SK-N-SH treated with all-trans-retinoic acid at 6 μM for 48 hours (cell line): ENCODE results near the gene ALDH1B1.

Source experiments
- ATAC-seq: fragments of 200-7000 bp; cut with Tn5 transposase; 3 replicates; pipeline ENCODE4 v1.9.1; 2020; ENCODE audit warnings: mild to moderate bottlenecking, moderate library complexity
- ARNTL ChIP-seq: fragments of 450-650 bp; formaldehyde crosslinking; IDR thresholded peaks from 2 replicates; pipeline ENCODE4 v1.5.0; 2020; ENCODE audit warnings: low read depth, mild to moderate bottlenecking, moderate library complexity, borderline replicate concordance
- BACH2 ChIP-seq: fragments of 250-450 bp; sonication (Bioruptor Pico); IDR thresholded peaks from 2 replicates; pipeline ENCODE4 v1.9.0; 2021; ENCODE audit warnings: mild to moderate bottlenecking, borderline replicate concordance
- CSDC2 ChIP-seq: fragments of 250-450 bp; sonication (Bioruptor Pico); IDR thresholded peaks from 2 replicates; pipeline ENCODE4 v1.5.0; 2020; ENCODE audit warnings: mild to moderate bottlenecking, moderate library complexity
- ESRRG ChIP-seq: fragments of 250-450 bp; sonication (Bioruptor Pico); IDR thresholded peaks from 2 replicates; pipeline ENCODE4 v1.6.1; 2021; ENCODE audit warnings: mild to moderate bottlenecking
- GLIS3 ChIP-seq: fragments of 250-450 bp; sonication (Bioruptor Pico); IDR thresholded peaks from 2 replicates; pipeline ENCODE4 v1.5.0; 2020; ENCODE audit warnings: mild to moderate bottlenecking, moderate library complexity
- ISL1 ChIP-seq: fragments of 250-450 bp; sonication (Bioruptor Pico); IDR thresholded peaks from 2 replicates; pipeline ENCODE4 v2.1.2; 2022; ENCODE audit warnings: mild to moderate bottlenecking, moderate library complexity
- OSR1 ChIP-seq: fragments of 250-450 bp; sonication (Bioruptor Pico); IDR thresholded peaks from 2 replicates; pipeline ENCODE4 v1.8.0; 2022; ENCODE audit warnings: moderate library complexity, mild to moderate bottlenecking, inconsistent platforms
- PPARA ChIP-seq: fragments of 250-450 bp; sonication (Bioruptor Pico); IDR thresholded peaks from 2 replicates; pipeline ENCODE4 v1.5.0; 2020; ENCODE audit warnings: mild to moderate bottlenecking, borderline replicate concordance
- RARB ChIP-seq: fragments of 250-450 bp; sonication (Bioruptor Pico); IDR thresholded peaks from 2 replicates; pipeline ENCODE4 v1.8.0; 2021; ENCODE audit warnings: mild to moderate bottlenecking, moderate library complexity
- SNAI2 ChIP-seq: fragments of 250-450 bp; sonication (Bioruptor Pico); IDR thresholded peaks from 2 replicates; pipeline ENCODE4 v1.5.0; 2020; ENCODE audit warnings: mild to moderate bottlenecking, moderate library complexity
- TCF4 ChIP-seq: fragments of 250-450 bp; sonication (Bioruptor Pico); IDR thresholded peaks from 2 replicates; pipeline ENCODE4 v1.8.0; 2021; ENCODE audit warnings: mild to moderate bottlenecking, moderate library complexity, borderline replicate concordance
- TOX ChIP-seq: fragments of 250-450 bp; sonication (Bioruptor Pico); IDR thresholded peaks from 2 replicates; pipeline ENCODE4 v1.8.0; 2021; ENCODE audit warnings: mild to moderate bottlenecking, moderate library complexity, borderline replicate concordance
- ZC3H10 ChIP-seq: fragments of 250-450 bp; sonication (Bioruptor Pico); IDR thresholded peaks from 2 replicates; pipeline ENCODE4 v1.5.1; 2021; ENCODE audit warnings: mild to moderate bottlenecking, moderate library complexity
- ZFP3 ChIP-seq: fragments of 250-450 bp; sonication (Bioruptor Pico); IDR thresholded peaks from 2 replicates; pipeline ENCODE4 v1.5.0; 2020; ENCODE audit warnings: mild to moderate bottlenecking, moderate library complexity
- ZFP30 ChIP-seq: fragments of 450-650 bp; formaldehyde crosslinking; IDR thresholded peaks from 2 replicates; pipeline ENCODE4 v1.5.0; 2022; ENCODE audit warnings: mild to moderate bottlenecking, moderate library complexity
- ZNF565 ChIP-seq: fragments of 450-650 bp; formaldehyde crosslinking; conservative IDR thresholded peaks from 2 replicates; pipeline ENCODE4 v1.5.0; 2020; ENCODE audit warnings: low read depth, mild to moderate bottlenecking, moderate library complexity
- ZNF8 ChIP-seq: fragments of 450-650 bp; formaldehyde crosslinking; IDR thresholded peaks from 2 replicates; pipeline ENCODE4 v1.5.0; 2020; ENCODE audit warnings: mild to moderate bottlenecking, moderate library complexity
- TF ChIP-seq, protein P1 (sequence below): fragments of 250-450 bp; sonication (Bioruptor Pico); IDR thresholded peaks from 2 replicates; pipeline ENCODE4 v1.8.0; 2021; ENCODE audit warnings: low read depth, mild to moderate bottlenecking, moderate library complexity, borderline replicate concordance
- TF ChIP-seq, protein P2 (sequence below): fragments of 250-450 bp; sonication (Bioruptor Pico); IDR thresholded peaks from 2 replicates; pipeline ENCODE4 v1.5.1; 2021; ENCODE audit warnings: mild to moderate bottlenecking, moderate library complexity
- TF ChIP-seq, protein P3 (sequence below): fragments of 250-450 bp; sonication (Bioruptor Pico); IDR thresholded peaks from 2 replicates; pipeline ENCODE4 v1.5.1; 2020; ENCODE audit warnings: low read depth, mild to moderate bottlenecking, moderate library complexity
- TF ChIP-seq, protein P4 (sequence below): fragments of 250-450 bp; sonication (Bioruptor Pico); IDR thresholded peaks from 2 replicates; pipeline ENCODE4 v1.8.0; 2020; ENCODE audit warnings: mild to moderate bottlenecking, moderate library complexity, borderline replicate concordance

The ALDH1B1 gene

DNA sequence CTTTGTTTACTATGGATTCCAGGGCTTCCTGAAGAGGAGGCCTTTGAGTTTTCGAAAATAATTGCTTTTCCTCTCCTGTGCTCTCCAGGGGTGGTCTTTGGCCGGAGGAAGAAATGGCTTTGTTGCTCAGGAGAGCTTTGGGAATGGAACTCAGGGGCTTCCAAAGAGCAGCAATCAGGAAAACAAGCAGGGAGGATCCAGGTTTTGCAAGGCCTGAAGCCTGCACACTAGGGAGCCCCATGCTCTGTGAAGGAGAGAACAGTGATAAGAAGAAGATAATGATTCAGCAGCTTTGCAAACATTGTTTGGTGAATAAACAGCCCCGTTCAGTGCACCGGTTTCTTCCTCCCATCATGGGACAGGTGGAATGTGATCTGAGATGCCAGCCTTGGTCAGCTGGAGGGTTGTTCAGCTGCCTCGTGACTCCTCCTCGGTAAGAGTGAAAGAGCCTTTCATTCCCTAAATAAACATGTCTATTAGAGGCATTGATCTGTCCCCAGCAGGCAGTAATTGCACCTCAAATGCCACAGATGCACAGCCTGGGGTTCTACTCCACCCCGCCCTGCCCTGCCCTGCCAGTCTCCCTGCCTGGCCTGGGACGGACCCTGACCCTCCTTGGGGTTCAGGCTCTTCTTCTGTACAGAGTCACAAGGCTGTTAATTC, 11.5 kb upstream of the ALDH1B1 start:
- TF ChIP-seq RARB (CRISPR knock-in tag) (no peak), GLIS3 (CRISPR knock-in tag) (no peak), BACH2 (CRISPR knock-in tag) (no peak), SNAI2 (CRISPR knock-in tag) (no peak), ZC3H10 (CRISPR knock-in tag) (no peak), CSDC2 (no peak)
- TF ChIP-seq, protein P1, sequence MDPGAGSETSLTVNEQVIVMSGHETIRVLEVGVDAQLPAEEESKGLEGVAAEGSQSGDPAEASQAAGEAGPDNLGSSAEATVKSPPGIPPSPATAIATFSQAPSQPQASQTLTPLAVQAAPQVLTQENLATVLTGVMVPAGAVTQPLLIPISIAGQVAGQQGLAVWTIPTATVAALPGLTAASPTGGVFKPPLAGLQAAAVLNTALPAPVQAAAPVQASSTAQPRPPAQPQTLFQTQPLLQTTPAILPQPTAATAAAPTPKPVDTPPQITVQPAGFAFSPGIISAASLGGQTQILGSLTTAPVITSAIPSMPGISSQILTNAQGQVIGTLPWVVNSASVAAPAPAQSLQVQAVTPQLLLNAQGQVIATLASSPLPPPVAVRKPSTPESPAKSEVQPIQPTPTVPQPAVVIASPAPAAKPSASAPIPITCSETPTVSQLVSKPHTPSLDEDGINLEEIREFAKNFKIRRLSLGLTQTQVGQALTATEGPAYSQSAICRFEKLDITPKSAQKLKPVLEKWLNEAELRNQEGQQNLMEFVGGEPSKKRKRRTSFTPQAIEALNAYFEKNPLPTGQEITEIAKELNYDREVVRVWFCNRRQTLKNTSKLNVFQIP: no peak
- no peak for ATAC-seq

DNA sequence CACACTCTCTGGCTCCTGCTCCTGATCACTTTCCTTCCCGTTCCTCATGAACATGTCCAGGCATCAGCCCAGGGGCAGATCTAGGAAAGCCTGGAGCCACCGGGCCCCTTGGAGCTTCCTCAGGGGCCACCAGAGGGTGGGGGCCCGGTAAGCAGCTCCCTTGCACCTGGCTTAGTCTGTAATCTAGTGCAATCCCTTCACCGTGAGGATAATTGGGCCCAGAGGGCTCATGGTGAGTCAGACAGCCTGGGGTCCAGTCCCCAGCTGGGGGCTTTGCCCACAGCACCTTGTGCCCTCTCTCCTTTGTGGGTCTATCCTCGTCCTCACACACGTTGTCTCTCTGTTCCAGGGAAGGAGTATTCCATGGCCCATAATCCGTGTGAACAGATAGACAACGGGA, 10.4 kb upstream of the ALDH1B1 start:
- ATAC-seq: no peak
- TF ChIP-seq ISL1 (CRISPR knock-in tag) (no peak), SNAI2 (CRISPR knock-in tag) (no peak), GLIS3 (CRISPR knock-in tag) (no peak), ZNF8 (no peak), TCF4 (CRISPR knock-in tag) (no peak), OSR1 (CRISPR knock-in tag) (no peak)
- TF ChIP-seq, protein P1: no peak

DNA sequence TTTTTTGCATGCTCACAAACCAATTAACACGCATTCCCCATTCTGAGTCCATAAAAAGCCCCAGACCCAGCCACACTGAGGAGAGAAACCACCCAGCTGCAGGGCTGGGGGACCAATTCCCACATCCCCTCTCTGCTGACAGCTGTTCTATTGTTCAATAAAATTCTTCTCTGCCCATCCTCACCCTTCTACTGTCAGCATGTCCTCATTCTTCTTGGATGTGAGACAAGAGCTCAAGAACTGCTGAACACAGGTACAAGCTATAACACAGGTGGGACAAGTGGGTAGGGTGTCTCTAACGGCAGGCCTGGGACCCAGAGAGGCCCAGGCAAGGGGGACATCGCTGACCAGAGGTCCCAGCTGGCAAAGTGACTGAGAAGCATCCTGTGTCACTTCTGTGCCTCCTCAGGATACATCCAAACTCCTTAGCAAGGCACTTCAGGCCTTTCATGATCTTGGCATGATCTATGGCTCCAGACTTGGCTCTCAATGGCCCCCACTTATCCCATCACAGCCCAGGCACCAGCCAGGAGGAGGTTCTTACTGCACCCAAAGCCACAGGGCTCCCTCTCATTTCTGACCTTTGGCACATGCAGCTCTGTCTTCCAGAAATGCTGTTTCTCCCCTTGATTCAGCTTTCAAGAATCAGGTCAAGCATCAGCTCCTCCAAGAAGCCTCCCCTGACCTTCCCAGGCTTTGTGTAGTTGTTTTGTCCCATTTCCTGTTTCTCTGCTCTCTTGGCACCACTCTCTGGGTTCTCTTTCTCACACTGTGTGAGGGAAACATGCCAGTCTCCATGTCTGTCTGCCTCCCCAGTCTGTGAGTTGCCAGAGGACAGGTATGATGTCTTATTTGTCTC, 7.3 kb upstream of the ALDH1B1 start:
- TF ChIP-seq ZFP30 (no peak), TCF4 (CRISPR knock-in tag) (no peak), TOX (CRISPR knock-in tag) (no peak), ESRRG (CRISPR knock-in tag) (no peak), PPARA (CRISPR knock-in tag) (no peak), ZFP3 (CRISPR knock-in tag) (no peak), ZNF8 (no peak), ZNF565 (CRISPR knock-in tag) (no peak), ARNTL (CRISPR knock-in tag) (no peak), BACH2 (CRISPR knock-in tag) (no peak)
- TF ChIP-seq, protein P2, sequence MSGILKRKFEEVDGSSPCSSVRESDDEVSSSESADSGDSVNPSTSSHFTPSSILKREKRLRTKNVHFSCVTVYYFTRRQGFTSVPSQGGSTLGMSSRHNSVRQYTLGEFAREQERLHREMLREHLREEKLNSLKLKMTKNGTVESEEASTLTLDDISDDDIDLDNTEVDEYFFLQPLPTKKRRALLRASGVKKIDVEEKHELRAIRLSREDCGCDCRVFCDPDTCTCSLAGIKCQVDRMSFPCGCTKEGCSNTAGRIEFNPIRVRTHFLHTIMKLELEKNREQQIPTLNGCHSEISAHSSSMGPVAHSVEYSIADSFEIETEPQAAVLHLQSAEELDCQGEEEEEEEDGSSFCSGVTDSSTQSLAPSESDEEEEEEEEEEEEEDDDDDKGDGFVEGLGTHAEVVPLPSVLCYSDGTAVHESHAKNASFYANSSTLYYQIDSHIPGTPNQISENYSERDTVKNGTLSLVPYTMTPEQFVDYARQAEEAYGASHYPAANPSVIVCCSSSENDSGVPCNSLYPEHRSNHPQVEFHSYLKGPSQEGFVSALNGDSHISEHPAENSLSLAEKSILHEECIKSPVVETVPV (CRISPR knock-in tag): no peak
- TF ChIP-seq, protein P1: no peak
- TF ChIP-seq, protein P3, sequence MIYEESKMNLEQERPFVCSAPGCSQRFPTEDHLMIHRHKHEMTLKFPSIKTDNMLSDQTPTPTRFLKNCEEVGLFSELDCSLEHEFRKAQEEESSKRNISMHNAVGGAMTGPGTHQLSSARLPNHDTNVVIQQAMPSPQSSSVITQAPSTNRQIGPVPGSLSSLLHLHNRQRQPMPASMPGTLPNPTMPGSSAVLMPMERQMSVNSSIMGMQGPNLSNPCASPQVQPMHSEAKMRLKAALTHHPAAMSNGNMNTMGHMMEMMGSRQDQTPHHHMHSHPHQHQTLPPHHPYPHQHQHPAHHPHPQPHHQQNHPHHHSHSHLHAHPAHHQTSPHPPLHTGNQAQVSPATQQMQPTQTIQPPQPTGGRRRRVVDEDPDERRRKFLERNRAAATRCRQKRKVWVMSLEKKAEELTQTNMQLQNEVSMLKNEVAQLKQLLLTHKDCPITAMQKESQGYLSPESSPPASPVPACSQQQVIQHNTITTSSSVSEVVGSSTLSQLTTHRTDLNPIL (CRISPR knock-in tag): no peak
- TF ChIP-seq, protein P4, sequence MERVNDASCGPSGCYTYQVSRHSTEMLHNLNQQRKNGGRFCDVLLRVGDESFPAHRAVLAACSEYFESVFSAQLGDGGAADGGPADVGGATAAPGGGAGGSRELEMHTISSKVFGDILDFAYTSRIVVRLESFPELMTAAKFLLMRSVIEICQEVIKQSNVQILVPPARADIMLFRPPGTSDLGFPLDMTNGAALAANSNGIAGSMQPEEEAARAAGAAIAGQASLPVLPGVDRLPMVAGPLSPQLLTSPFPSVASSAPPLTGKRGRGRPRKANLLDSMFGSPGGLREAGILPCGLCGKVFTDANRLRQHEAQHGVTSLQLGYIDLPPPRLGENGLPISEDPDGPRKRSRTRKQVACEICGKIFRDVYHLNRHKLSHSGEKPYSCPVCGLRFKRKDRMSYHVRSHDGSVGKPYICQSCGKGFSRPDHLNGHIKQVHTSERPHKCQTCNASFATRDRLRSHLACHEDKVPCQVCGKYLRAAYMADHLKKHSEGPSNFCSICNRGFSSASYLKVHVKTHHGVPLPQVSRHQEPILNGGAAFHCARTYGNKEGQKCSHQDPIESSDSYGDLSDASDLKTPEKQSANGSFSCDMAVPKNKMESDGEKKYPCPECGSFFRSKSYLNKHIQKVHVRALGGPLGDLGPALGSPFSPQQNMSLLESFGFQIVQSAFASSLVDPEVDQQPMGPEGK (CRISPR knock-in tag): no peak
- TF ChIP-seq, all 23 proteins: peak for 0
- no peak for ATAC-seq
